HepG2 (cell line): ENCODE measurements around the gene RABEP1. TPM values are rescaled to one million over a fixed set of nuclear protein-coding genes. Genes with fewer than 3 reads are reported as not detected.

Experiments used
- HOXA5 ChIP-seq: sonication (generic); formaldehyde crosslinking; IDR thresholded peaks from 2 replicates; pipeline ENCODE4 v1.4.0; 2020; ENCODE audit warnings: missing genetic modification reagents
- HOXD1 ChIP-seq: sonication (generic); formaldehyde crosslinking; IDR thresholded peaks from 2 replicates; pipeline ENCODE4 v1.5.0; 2020; ENCODE audit warnings: missing genetic modification reagents
- KAT2B ChIP-seq: fragments of 150-350 bp; IDR thresholded peaks from 2 replicates; pipeline ENCODE4 v1.6.1; 2014; ENCODE audit warnings: low read depth, low read length, borderline replicate concordance
- KDM5B ChIP-seq: sonication (generic); formaldehyde crosslinking; IDR thresholded peaks from 2 replicates; pipeline ENCODE4 v1.4.0; 2020; ENCODE audit warnings: missing genetic modification reagents, mild to moderate bottlenecking, borderline replicate concordance
- MXD4 ChIP-seq: IDR thresholded peaks from 2 replicates; pipeline ENCODE4 v1.6.1; 2016; ENCODE audit warnings: mild to moderate bottlenecking, missing biosample characterization, missing genetic modification reagents
- NBN ChIP-seq: fragments of 450-650 bp; conservative IDR thresholded peaks from 2 replicates; pipeline ENCODE4 v1.6.1; 2017
- NPAS2 ChIP-seq: sonication (generic); formaldehyde crosslinking; IDR thresholded peaks from 2 replicates; pipeline ENCODE4 v1.8.0; 2022; ENCODE audit warnings: mild to moderate bottlenecking, missing genetic modification reagents, borderline replicate concordance
- SAFB2 ChIP-seq: sonication (generic); formaldehyde crosslinking; IDR thresholded peaks from 2 replicates; pipeline ENCODE4 v1.5.1; 2020; ENCODE audit warnings: missing genetic modification reagents, low read depth, mild to moderate bottlenecking, borderline replicate concordance
- SP140L ChIP-seq: sonication (generic); formaldehyde crosslinking; IDR thresholded peaks from 2 replicates; pipeline ENCODE4 v1.4.0; 2020; ENCODE audit warnings: missing genetic modification reagents, borderline replicate concordance
- SPEN ChIP-seq: sonication (generic); formaldehyde crosslinking; IDR thresholded peaks from 2 replicates; pipeline ENCODE4 v1.5.1; 2020; ENCODE audit warnings: low read depth, mild to moderate bottlenecking, missing genetic modification reagents
- SRF ChIP-seq: IDR thresholded peaks from 2 replicates; pipeline ENCODE4 v1.6.1; 2011; ENCODE audit warnings: mild to moderate bottlenecking, low read depth, low read length, moderate library complexity
- SRSF1 ChIP-seq: fragments of 200-400 bp; formaldehyde crosslinking; optimal IDR thresholded peaks from 2 replicates; pipeline ENCODE3; 2017; ENCODE audit warnings: mild to moderate bottlenecking, low read depth, low read length, moderate library complexity
- TARDBP ChIP-seq: sonication (generic); formaldehyde crosslinking; IDR thresholded peaks from 2 replicates; pipeline ENCODE4 v1.8.0; 2022; ENCODE audit warnings: mild to moderate bottlenecking, missing genetic modification reagents
- ZNF101 ChIP-seq: sonication (generic); formaldehyde crosslinking; IDR thresholded peaks from 2 replicates; pipeline ENCODE4 v1.4.0; 2020; ENCODE audit warnings: mild to moderate bottlenecking, low read depth, missing genetic modification reagents, borderline replicate concordance
- ZNF446 ChIP-seq: sonication (generic); formaldehyde crosslinking; IDR thresholded peaks from 2 replicates; pipeline ENCODE4 v1.5.0; 2020; ENCODE audit warnings: mild to moderate bottlenecking, missing genetic modification reagents
- ZNF605 ChIP-seq: sonication (generic); formaldehyde crosslinking; IDR thresholded peaks from 2 replicates; pipeline ENCODE4 v1.8.0; 2022; ENCODE audit warnings: mild to moderate bottlenecking, missing genetic modification reagents
- ZNF616 ChIP-seq: sonication (generic); formaldehyde crosslinking; IDR thresholded peaks from 2 replicates; pipeline ENCODE4 v1.5.0; 2020; ENCODE audit warnings: low read depth, mild to moderate bottlenecking, missing genetic modification reagents
- ZNF724P ChIP-seq: sonication (generic); formaldehyde crosslinking; IDR thresholded peaks from 2 replicates; pipeline ENCODE4 v1.8.0; 2022; ENCODE audit warnings: missing genetic modification reagents, borderline replicate concordance
- ZNF747 ChIP-seq: sonication (generic); formaldehyde crosslinking; IDR thresholded peaks from 2 replicates; pipeline ENCODE4 v1.8.1; 2023; ENCODE audit warnings: missing genetic modification reagents, mild to moderate bottlenecking, borderline replicate concordance
- ZNF776 ChIP-seq: sonication (generic); formaldehyde crosslinking; IDR thresholded peaks from 2 replicates; pipeline ENCODE4 v1.4.0; 2020; ENCODE audit warnings: mild to moderate bottlenecking, missing genetic modification reagents
- ZNF788 ChIP-seq: sonication (generic); formaldehyde crosslinking; IDR thresholded peaks from 2 replicates; pipeline ENCODE4 v1.5.0; 2020; ENCODE audit warnings: mild to moderate bottlenecking, missing genetic modification reagents, borderline replicate concordance
- polyA plus RNA-seq, 8 experiments: library from polyadenylated mRNA; depleted of rRNA in 3 of 8; stranded (reverse) in 7 of 8; unstranded in 1 of 8; fragments of >200 nt; fragmentation: Illumina TruSeq in 4 of 8; extraction: Trizol in 4 of 8; gene quantifications; 2 replicates each; pipeline versions ENCODE4 v1.2.1 to v1.2.3, GENCODE V29; 2011 to 2016; ENCODE audit warnings: low read depth in 4 of 8, missing spikeins in 1 of 8, mixed read lengths in 1 of 8; ENCODE audit not compliant: insufficient read depth in 1 of 8
- total RNA-seq, 5 experiments: library from RNA; depleted of rRNA; stranded (reverse); fragments of >200 nt; fragmentation: Illumina TruSeq; extraction: Trizol; gene quantifications; 2 replicates each; pipeline ENCODE4 v1.2.3, GENCODE V29; 2016; ENCODE audit warnings: low read depth in 1 of 5
- TF ChIP-seq, protein P1 (sequence below): sonication (generic); formaldehyde crosslinking; IDR thresholded peaks from 2 replicates; pipeline ENCODE4 v1.4.0; 2020; ENCODE audit warnings: missing genetic modification reagents
- TF ChIP-seq, protein P2 (sequence below): sonication (generic); formaldehyde crosslinking; IDR thresholded peaks from 2 replicates; pipeline ENCODE4 v1.5.1; 2020; ENCODE audit warnings: missing genetic modification reagents, mild to moderate bottlenecking, borderline replicate concordance
- TF ChIP-seq, protein P3 (sequence below): sonication (generic); IDR thresholded peaks from 2 replicates; pipeline ENCODE4 v1.6.1; 2016; ENCODE audit warnings: low read depth, borderline replicate concordance

Gene RABEP1
- total and polyA plus RNA-seq, 2 of the 13 experiments (the other 11 are each of a cell fraction or from before 2014, with no cell fraction given): 13.7 to 41.5 TPM

DNA sequence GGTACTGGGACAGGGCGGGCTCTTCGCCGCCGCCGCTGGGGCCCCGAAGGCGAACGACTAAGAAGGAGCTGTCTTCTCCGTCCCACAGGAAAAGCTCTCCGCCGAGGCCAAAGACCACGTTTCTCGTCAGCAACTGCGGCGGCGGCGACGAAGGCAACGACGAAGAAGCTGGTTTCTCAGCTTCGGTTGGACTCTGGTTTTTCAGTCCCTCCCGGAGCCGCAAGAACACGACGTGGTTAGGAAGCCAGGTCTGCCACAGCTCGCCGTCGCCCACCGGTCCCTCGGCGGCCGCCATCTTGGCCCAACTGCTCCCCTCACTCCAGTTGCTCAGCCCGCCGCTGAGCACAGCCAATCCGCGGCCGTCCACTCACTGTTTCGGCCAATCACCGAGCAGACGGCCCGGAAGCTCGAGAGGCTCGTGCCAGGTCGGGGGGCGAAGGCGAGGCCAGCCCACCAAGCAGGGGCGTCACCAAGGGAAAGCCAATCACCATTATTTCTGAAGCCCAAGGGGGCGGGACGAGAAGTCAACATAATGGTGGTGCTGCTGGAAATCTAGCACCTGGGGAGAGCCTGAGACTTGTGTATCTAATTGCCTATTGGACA is 137.4 kb downstream of the RABEP1 start, which contains the start of gene NUP88 (continued):
- no peak for TF ChIP-seq NBN
- TF ChIP-seq TARDBP: no peak
- TF ChIP-seq, protein P1, sequence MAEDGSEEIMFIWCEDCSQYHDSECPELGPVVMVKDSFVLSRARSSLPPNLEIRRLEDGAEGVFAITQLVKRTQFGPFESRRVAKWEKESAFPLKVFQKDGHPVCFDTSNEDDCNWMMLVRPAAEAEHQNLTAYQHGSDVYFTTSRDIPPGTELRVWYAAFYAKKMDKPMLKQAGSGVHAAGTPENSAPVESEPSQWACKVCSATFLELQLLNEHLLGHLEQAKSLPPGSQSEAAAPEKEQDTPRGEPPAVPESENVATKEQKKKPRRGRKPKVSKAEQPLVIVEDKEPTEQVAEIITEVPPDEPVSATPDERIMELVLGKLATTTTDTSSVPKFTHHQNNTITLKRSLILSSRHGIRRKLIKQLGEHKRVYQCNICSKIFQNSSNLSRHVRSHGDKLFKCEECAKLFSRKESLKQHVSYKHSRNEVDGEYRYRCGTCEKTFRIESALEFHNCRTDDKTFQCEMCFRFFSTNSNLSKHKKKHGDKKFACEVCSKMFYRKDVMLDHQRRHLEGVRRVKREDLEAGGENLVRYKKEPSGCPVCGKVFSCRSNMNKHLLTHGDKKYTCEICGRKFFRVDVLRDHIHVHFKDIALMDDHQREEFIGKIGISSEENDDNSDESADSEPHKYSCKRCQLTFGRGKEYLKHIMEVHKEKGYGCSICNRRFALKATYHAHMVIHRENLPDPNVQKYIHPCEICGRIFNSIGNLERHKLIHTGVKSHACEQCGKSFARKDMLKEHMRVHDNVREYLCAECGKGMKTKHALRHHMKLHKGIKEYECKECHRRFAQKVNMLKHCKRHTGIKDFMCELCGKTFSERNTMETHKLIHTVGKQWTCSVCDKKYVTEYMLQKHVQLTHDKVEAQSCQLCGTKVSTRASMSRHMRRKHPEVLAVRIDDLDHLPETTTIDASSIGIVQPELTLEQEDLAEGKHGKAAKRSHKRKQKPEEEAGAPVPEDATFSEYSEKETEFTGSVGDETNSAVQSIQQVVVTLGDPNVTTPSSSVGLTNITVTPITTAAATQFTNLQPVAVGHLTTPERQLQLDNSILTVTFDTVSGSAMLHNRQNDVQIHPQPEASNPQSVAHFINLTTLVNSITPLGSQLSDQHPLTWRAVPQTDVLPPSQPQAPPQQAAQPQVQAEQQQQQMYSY (CRISPR knock-in tag): no peak
- no peak; the same call in 1 of the 2 replicates for TF ChIP-seq ZNF724P (CRISPR knock-in tag)
- peak; percentile 40; the same call in 1 of the 2 replicates for TF ChIP-seq ZNF605 (CRISPR knock-in tag)
- TF ChIP-seq KDM5B (CRISPR knock-in tag): no peak; the same call in 1 of the 2 replicates
- no peak for TF ChIP-seq KAT2B
- no peak for TF ChIP-seq SP140L
- 0 out of 2 replicates have a peak, but pooled peaks have one; percentile 1 for TF ChIP-seq ZNF747 (CRISPR knock-in tag)
- no peak for TF ChIP-seq HOXD1 (CRISPR knock-in tag)
- TF ChIP-seq, protein P2, sequence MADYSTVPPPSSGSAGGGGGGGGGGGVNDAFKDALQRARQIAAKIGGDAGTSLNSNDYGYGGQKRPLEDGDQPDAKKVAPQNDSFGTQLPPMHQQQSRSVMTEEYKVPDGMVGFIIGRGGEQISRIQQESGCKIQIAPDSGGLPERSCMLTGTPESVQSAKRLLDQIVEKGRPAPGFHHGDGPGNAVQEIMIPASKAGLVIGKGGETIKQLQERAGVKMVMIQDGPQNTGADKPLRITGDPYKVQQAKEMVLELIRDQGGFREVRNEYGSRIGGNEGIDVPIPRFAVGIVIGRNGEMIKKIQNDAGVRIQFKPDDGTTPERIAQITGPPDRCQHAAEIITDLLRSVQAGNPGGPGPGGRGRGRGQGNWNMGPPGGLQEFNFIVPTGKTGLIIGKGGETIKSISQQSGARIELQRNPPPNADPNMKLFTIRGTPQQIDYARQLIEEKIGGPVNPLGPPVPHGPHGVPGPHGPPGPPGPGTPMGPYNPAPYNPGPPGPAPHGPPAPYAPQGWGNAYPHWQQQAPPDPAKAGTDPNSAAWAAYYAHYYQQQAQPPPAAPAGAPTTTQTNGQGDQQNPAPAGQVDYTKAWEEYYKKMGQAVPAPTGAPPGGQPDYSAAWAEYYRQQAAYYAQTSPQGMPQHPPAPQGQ: no peak
- TF ChIP-seq SAFB2: peak; percentile 42; the same call in 1 of the 2 replicates
- TF ChIP-seq SPEN (CRISPR knock-in tag): no peak; the same call in 1 of the 2 replicates
- peak; percentile 24; the same call in 1 of the 2 replicates for TF ChIP-seq HOXA5
- TF ChIP-seq MXD4 (CRISPR knock-in tag): no peak; the same call in 1 of the 2 replicates
- no peak for TF ChIP-seq ZNF788 (CRISPR knock-in tag)
- no peak for TF ChIP-seq NPAS2 (CRISPR knock-in tag)
- no peak for TF ChIP-seq ZNF446 (CRISPR knock-in tag)
- TF ChIP-seq, protein P3, sequence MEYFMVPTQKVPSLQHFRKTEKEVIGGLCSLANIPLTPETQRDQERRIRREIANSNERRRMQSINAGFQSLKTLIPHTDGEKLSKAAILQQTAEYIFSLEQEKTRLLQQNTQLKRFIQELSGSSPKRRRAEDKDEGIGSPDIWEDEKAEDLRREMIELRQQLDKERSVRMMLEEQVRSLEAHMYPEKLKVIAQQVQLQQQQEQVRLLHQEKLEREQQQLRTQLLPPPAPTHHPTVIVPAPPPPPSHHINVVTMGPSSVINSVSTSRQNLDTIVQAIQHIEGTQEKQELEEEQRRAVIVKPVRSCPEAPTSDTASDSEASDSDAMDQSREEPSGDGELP: 0 out of 2 replicates have a peak, but pooled peaks have one; percentile 18
- TF ChIP-seq ZNF101 (CRISPR knock-in tag): no peak; the same call in 1 of the 2 replicates
- 0 out of 2 replicates have a peak, but pooled peaks have one; percentile 46 for TF ChIP-seq ZNF616 (CRISPR knock-in tag)
- TF ChIP-seq ZNF776 (CRISPR knock-in tag): no peak; the same call in 1 of the 2 replicates
- TF ChIP-seq SRF: no peak
- peak; percentile 86 for TF ChIP-seq SRSF1
